NT2/D1 (cell line): ENCODE data around the gene DNAAF9.

ENCODE experiments used
- DNase-seq: peaks from one replicate; pipeline ENCODE4 v3.0.0-alpha.2; 2011; ENCODE audit warnings: low read depth, low spot score
- H3K27me3 ChIP-seq: 2 replicates; pipeline ENCODE4 v1.6.0; 2011; ENCODE audit warnings: mild to moderate bottlenecking; ENCODE audit not compliant: insufficient read length, insufficient read depth
- H3K36me3 ChIP-seq: 2 replicates; pipeline ENCODE4 v1.6.1; 2011; ENCODE audit warnings: mild to moderate bottlenecking, low read length, mixed read lengths; ENCODE audit not compliant: insufficient read depth, insufficient read length
- H3K4me1 ChIP-seq: 2 replicates; pipeline ENCODE4 v1.5.1; 2011; ENCODE audit not compliant: insufficient read depth, insufficient read length
- H3K4me3 ChIP-seq: 2 replicates; pipeline ENCODE4 v1.5.1; 2011; ENCODE audit warnings: low read depth; ENCODE audit not compliant: insufficient read length
- H3K9ac ChIP-seq: 2 replicates; pipeline ENCODE4 v1.6.0; 2011; ENCODE audit warnings: low read depth; ENCODE audit not compliant: insufficient read length
- H3K9me3 ChIP-seq: 2 replicates; pipeline ENCODE4 v1.5.1; 2011; ENCODE audit warnings: mild to moderate bottlenecking, low read length; ENCODE audit not compliant: insufficient read depth
- SUZ12 ChIP-seq: IDR thresholded peaks from 2 replicates; pipeline ENCODE4 v1.6.1; 2011; ENCODE audit not compliant: insufficient read length, insufficient read depth; ENCODE audit errors: extremely low read depth
- YY1 ChIP-seq: IDR thresholded peaks from 2 replicates; pipeline ENCODE4 v1.6.1; 2011; ENCODE audit not compliant: insufficient read length, insufficient read depth
- ZNF274 ChIP-seq: IDR thresholded peaks from 2 replicates; pipeline ENCODE4 v1.6.1; 2011; ENCODE audit warnings: mild to moderate bottlenecking, low read depth, low read length

DNAAF9 gene

GRCh38 chr20:3407040-3407770, at the start of gene DNAAF9:
DNAAF9 (minus strand) TSS chr20:3407669; CDS start chr20:3407557, 112 bp downstream.
- Histone ChIP-seq H3K27me3 (peaks cover 14% of the 10 kb centered on the region), H3K9ac (peak within 1 kb of the TSS; percentile 76), H3K36me3 (no peaks in the 10 kb centered on the region), H3K4me1 (no peaks in the 10 kb centered on the region), H3K4me3 (peak within 1 kb of the TSS; percentile 71), H3K9me3 (no peaks in the 10 kb centered on the region)
- no peak for TF ChIP-seq ZNF274
- TF ChIP-seq YY1 = no peak
- TF ChIP-seq SUZ12 = no peak
- peak; percentile 47 for DNase-seq

DNA sequence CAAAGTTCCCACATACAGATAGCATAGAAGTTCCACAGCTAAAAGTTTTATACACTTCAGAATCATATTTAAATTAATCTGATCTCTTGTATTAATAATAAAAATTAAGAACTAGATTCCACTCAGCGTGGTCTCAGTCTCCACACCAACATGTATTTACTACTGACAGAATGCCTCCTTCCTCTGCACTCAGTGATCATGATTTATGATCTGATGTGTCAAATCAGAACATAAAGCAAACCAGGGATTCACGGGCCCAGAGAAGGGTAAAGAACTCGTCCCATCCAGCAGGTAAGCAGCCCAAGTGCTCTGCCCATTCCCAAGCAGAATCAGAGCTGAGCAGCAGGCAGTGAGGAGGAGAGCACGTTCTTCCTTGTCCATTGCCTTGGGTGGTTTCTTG, 49.2 kb upstream of the DNAAF9 start:
- H3K9me3 ChIP-seq = no peaks in the 10 kb centered on the region
- H3K27me3 ChIP-seq = no peaks in the 10 kb centered on the region
- no peaks in the 10 kb centered on the region for H3K36me3 ChIP-seq
- DNase-seq = no peak
- H3K9ac ChIP-seq = no peak overlapping the region
- TF ChIP-seq ZNF274 = no peak
- H3K4me1 ChIP-seq = no peaks in the 10 kb centered on the region
- H3K4me3 ChIP-seq = no peak overlapping the region

DNA sequence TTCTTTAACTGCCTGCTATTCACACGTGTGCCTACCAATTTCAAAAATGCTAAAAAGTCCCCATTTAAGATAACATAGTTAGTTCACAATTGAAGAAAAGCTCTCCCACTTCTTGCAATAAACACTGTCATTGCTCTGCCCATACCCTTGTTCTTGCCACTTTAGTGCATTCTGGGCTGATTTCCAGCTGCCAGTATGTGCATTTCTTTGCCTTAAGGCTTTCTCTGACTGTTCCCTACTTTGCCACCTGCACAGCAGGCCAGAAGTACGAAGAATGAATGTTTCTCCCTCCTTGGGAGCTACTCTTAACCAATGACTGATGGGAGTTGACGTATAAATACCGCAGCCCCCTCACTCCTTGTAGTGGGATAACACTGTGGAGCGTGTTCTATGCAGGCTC, 47.4 kb upstream of the DNAAF9 start:
- H3K4me1 ChIP-seq = no peaks in the 10 kb centered on the region
- TF ChIP-seq SUZ12 = no peak
- TF ChIP-seq YY1 = no peak
- no peak for TF ChIP-seq ZNF274
- no peak overlapping the region for H3K9ac ChIP-seq
- no peak overlapping the region for H3K4me3 ChIP-seq
- no peaks in the 10 kb centered on the region for H3K36me3 ChIP-seq
- no peak for DNase-seq
- H3K27me3 ChIP-seq = no peaks in the 10 kb centered on the region
- no peaks in the 10 kb centered on the region for H3K9me3 ChIP-seq

GRCh38 chr20:3452690-3453089, 45.2 kb upstream of the DNAAF9 start:
- H3K4me3 ChIP-seq = no peak overlapping the region
- H3K27me3 ChIP-seq = no peaks in the 10 kb centered on the region
- H3K9ac ChIP-seq = no peak overlapping the region
- no peaks in the 10 kb centered on the region for H3K9me3 ChIP-seq
- no peaks in the 10 kb centered on the region for H3K4me1 ChIP-seq
- no peak for TF ChIP-seq SUZ12
- TF ChIP-seq YY1 = no peak
- TF ChIP-seq ZNF274 = no peak
- no peaks in the 10 kb centered on the region for H3K36me3 ChIP-seq
- no peak for DNase-seq

DNA sequence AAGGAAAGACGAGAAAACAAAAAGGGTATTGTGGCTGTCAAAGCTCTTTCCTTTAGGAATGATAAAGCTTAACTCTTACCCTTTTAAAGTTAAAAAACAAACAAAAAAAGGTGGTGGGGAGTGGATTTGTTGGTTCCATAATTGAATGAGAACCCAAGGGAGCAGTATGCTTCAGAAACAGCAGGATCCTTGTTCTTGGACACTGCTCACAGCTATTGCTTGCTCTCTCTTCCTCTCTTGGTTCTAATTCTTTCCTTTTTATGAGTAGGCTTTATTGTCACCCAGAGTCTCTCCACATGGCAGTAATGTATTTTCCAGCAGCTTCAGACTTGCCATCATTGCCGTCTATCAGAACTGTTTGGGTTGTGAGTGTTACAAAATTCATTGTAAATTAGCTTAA, 44.7 kb upstream of the DNAAF9 start:
- no peak overlapping the region for H3K4me3 ChIP-seq
- H3K27me3 ChIP-seq = no peaks in the 10 kb centered on the region
- no peaks in the 10 kb centered on the region for H3K9me3 ChIP-seq
- H3K36me3 ChIP-seq = no peaks in the 10 kb centered on the region
- TF ChIP-seq YY1 (no peak), SUZ12 (no peak), ZNF274 (no peak)
- H3K9ac ChIP-seq = no peak overlapping the region
- H3K4me1 ChIP-seq = no peaks in the 10 kb centered on the region
- no peak for DNase-seq

DNA sequence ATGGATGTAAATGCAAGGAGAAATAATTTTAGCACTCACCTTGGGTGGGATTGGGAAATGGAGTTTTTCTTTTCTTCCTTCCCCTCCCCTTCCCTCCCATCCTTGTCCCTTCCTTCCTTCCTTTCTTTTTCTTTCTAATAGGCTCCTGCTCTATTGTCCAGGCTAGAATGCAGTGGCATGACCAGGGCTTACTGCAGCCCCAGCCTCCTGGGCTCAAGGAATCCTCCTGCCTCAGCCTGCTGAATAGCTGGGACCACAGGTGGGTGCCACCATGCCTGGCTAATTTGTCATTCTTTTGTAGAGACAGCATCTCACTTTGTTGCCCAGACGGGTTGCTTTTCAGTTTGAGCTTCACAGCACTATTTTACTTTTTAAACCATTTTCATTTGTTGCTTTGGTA, 41.9 kb upstream of the DNAAF9 start:
- Histone ChIP-seq H3K9me3 (no peaks in the 10 kb centered on the region), H3K4me3 (no peak overlapping the region), H3K4me1 (no peaks in the 10 kb centered on the region), H3K27me3 (no peaks in the 10 kb centered on the region), H3K36me3 (no peaks in the 10 kb centered on the region), H3K9ac (no peak overlapping the region)
- TF ChIP-seq SUZ12 (no peak), ZNF274 (no peak), YY1 (no peak)
- no peak for DNase-seq

- DNase-seq = no peak
- Histone ChIP-seq H3K9me3 (no peaks in the 10 kb centered on the region), H3K27me3 (no peaks in the 10 kb centered on the region), H3K36me3 (no peaks in the 10 kb centered on the region), H3K4me3 (no peak overlapping the region), H3K9ac (no peak overlapping the region), H3K4me1 (no peaks in the 10 kb centered on the region)
- TF ChIP-seq ZNF274 (no peak), SUZ12 (no peak), YY1 (no peak)
These were observed 39.9 kb upstream of the DNAAF9 start for GRCh38 chr20:3447321-3447720.
